Endodermal cell (in vitro differentiated cells): ENCODE results near the gene MMP15. TPM values are rescaled to one million over a fixed set of nuclear protein-coding genes. Genes with fewer than 3 reads are reported as not detected.

Source experiments
- DNase-seq: peaks from one replicate; pipeline ENCODE4 v3.0.0-alpha.2; 2017
- H3K27ac ChIP-seq: 2 replicates; pipeline ENCODE4 v1.5.1; 2013; ENCODE audit warnings: mild to moderate bottlenecking, low read depth, low read length, moderate library complexity
- H3K27me3 ChIP-seq: 2 replicates; pipeline ENCODE4 v1.6.1; 2013; ENCODE audit warnings: mild to moderate bottlenecking, low read length, moderate library complexity; ENCODE audit not compliant: insufficient read depth, control insufficient read depth, poor library complexity, severe bottlenecking
- H3K36me3 ChIP-seq: 2 replicates; pipeline ENCODE4 v1.7.0; 2013; ENCODE audit warnings: mild to moderate bottlenecking, low read length, moderate library complexity; ENCODE audit not compliant: control insufficient read depth, insufficient read depth
- H3K4me1 ChIP-seq: one replicate; pipeline ENCODE4 v1.7.0; 2013; ENCODE audit warnings: low read length; ENCODE audit not compliant: control insufficient read depth, insufficient read depth
- H3K4me3 ChIP-seq: 2 replicates; pipeline ENCODE4 v1.5.1; 2013; ENCODE audit warnings: mild to moderate bottlenecking, low read length, moderate library complexity
- H3K9ac ChIP-seq: 2 replicates; pipeline ENCODE4 v1.6.1; 2013; ENCODE audit warnings: mild to moderate bottlenecking, low read length, moderate library complexity; ENCODE audit not compliant: poor library complexity, severe bottlenecking; ENCODE audit errors: extremely low read depth
- H3K9me3 ChIP-seq: 2 replicates; pipeline ENCODE4 v1.6.1; 2013; ENCODE audit warnings: mild to moderate bottlenecking, low read length, moderate library complexity; ENCODE audit not compliant: control insufficient read depth
- H3K27ac Mint-ChIP-seq: 2 replicates; pipeline ENCODE4 v1.8.0; 2020; ENCODE audit warnings: mixed read lengths
- H3K27me3 Mint-ChIP-seq: 2 replicates; pipeline ENCODE4 v1.8.0; 2021; ENCODE audit warnings: mild to moderate bottlenecking, mixed read lengths; ENCODE audit not compliant: insufficient read depth
- H3K36me3 Mint-ChIP-seq: 2 replicates; pipeline ENCODE4 v1.8.0; 2020; ENCODE audit warnings: low read depth, mixed read lengths
- H3K4me1 Mint-ChIP-seq: 2 replicates; pipeline ENCODE4 v1.8.0; 2020; ENCODE audit warnings: mixed read lengths
- H3K4me3 Mint-ChIP-seq: 2 replicates; pipeline ENCODE4 v1.8.0; 2020; ENCODE audit warnings: mild to moderate bottlenecking, moderate library complexity, mixed read lengths
- H3K9me3 Mint-ChIP-seq: 2 replicates; pipeline ENCODE4 v1.8.0; 2020; ENCODE audit warnings: mild to moderate bottlenecking, mixed read lengths
- WGBS, 2 experiments: methylation state at CpG; one replicate each; pipeline versions ENCODE4 v1.1.5 to v1.1.7; 2013; ENCODE audit warnings: missing lambda C conversion rate in 2 of 2, mixed read lengths in 1 of 2; ENCODE audit not compliant: insufficient coverage in 1 of 2, insufficient read length in 1 of 2; 5-methylcytosine and 5-hydroxymethylcytosine counted together
- total RNA-seq, 2 donors: library from RNA; stranded (reverse); fragmentation: NEBNext Ultra II Directional in 1 of 2; extraction: Animal tissue kit (Norgen Biotek cat#: 25700) in 1 of 2; gene quantifications; 2 replicates in 1 of 2; 3 replicates in 1 of 2; pipeline ENCODE4 v1.2.1, GENCODE V29; 2021
- TF ChIP-seq, protein P1 (sequence below): fragments of 200-600 bp; sonication (generic); conservative IDR thresholded peaks from 2 replicates; pipeline ENCODE4 v1.5.0; 2021; ENCODE audit warnings: antibody characterized with exemption, mild to moderate bottlenecking

The MMP15 gene
- total RNA-seq, 2 donors from 2014 or later = 99.8 to 105 TPM

DNA sequence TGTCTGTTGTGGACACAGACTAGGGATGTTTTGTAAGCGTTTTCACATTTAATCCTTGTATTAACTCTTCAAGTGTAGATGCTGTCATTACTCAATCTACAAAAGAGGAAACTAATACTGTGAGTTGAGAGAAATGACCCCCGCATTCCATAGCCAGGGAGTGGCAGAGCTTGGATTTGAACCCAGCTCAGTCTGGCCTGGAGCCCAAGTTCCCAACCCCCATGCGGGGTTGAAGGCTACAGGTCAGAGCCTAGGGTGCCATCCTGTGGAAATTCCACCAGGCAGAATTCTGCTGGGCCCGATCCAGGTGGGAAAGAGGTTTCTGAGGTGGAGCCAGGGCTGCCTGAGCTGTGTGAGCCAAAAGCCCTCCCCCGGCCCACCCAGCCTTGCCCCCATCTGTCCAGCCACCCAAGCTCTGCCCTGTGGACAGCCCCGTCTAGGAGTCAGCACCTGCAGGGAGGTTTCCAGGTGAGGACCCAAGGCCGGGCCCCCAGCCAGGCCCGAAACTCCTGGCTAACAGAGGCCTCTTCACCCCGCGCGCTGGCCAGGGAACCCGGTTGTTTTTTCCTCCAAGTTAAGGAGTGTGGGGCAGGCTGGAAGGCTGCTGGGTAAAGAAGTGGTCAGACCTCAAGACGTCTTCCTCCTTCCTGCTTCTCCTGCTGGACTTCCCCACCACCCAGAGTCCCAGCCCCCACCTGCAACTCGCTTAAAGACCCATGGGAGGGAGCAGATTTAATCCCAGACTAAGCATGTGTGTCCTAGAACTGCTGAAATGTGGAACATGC, 5.7 kb downstream of the MMP15 start:
- Histone ChIP-seq H3K27me3 (no peaks in the 10 kb centered on the region), H3K36me3 (peaks cover 12% of the 10 kb centered on the region), H3K9ac (no peak overlapping the region), H3K4me1 (peaks cover 21% of the 10 kb centered on the region), H3K27ac (no peak overlapping the region), H3K9me3 (no peaks in the 10 kb centered on the region), H3K4me3 (no peak overlapping the region)
- TF ChIP-seq, protein P1, sequence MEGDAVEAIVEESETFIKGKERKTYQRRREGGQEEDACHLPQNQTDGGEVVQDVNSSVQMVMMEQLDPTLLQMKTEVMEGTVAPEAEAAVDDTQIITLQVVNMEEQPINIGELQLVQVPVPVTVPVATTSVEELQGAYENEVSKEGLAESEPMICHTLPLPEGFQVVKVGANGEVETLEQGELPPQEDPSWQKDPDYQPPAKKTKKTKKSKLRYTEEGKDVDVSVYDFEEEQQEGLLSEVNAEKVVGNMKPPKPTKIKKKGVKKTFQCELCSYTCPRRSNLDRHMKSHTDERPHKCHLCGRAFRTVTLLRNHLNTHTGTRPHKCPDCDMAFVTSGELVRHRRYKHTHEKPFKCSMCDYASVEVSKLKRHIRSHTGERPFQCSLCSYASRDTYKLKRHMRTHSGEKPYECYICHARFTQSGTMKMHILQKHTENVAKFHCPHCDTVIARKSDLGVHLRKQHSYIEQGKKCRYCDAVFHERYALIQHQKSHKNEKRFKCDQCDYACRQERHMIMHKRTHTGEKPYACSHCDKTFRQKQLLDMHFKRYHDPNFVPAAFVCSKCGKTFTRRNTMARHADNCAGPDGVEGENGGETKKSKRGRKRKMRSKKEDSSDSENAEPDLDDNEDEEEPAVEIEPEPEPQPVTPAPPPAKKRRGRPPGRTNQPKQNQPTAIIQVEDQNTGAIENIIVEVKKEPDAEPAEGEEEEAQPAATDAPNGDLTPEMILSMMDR = no peak
- Mint-ChIP-seq H3K9me3 (no peaks in the 10 kb centered on the region), H3K36me3 (peaks cover 9% of the 10 kb centered on the region), H3K4me3 (no peak overlapping the region), H3K27me3 (no peaks in the 10 kb centered on the region), H3K27ac (peak overlapping the region; percentile 60), H3K4me1 (peaks cover 41% of the 10 kb centered on the region)
- DNase-seq = no peak
- WGBS, 2 experiments = 79 to 96% methylated on average over 7 to 14 of the region's 14 CpGs

DNA sequence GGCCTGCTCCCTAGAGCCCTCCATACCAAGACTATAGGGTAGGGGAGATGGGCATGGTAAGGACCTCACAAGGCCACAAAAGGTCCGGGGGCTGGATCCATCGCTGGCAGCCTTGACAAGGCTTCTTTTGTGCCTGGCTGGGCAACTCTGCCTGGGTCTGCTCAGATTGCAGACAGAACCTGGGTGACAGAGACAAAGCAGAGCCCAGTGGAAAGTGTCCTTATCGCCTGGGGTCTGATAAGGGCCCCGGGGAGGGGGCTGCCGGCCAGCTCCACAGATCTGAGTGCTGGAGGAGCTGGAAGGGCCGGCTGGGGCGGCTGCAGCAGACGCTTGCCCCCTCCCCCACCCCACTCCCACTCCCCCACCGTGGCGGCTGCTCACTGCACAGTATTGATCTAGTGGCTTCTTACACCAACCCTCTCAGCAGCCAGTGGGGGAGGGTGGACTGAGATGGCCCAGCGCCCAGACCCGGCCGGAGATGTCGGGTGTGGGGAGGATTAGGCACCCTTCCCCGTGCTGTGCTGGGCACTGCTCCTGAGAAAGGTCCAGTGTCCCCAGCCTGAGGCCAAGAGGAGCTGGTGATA, 7.2 kb downstream of the MMP15 start:
- H3K9me3 Mint-ChIP-seq = no peaks in the 10 kb centered on the region
- WGBS, 2 experiments = 62 to 91% methylated on average over 7 to 13 of the region's 15 CpGs
- Histone ChIP-seq H3K9ac (no peak overlapping the region), H3K4me1 (peaks cover 21% of the 10 kb centered on the region), H3K36me3 (peaks cover 24% of the 10 kb centered on the region), H3K27me3 (no peaks in the 10 kb centered on the region), H3K9me3 (no peaks in the 10 kb centered on the region), H3K4me3 (no peak overlapping the region), H3K27ac (peak overlapping the region; percentile 69)
- no peak overlapping the region for H3K4me3 Mint-ChIP-seq
- peak overlapping the region; percentile 44 for H3K27ac Mint-ChIP-seq
- H3K4me1 Mint-ChIP-seq = peaks cover 40% of the 10 kb centered on the region
- TF ChIP-seq, protein P1 = no peak
- H3K27me3 Mint-ChIP-seq = no peaks in the 10 kb centered on the region
- DNase-seq = no peak
- H3K36me3 Mint-ChIP-seq = peaks cover 25% of the 10 kb centered on the region

GRCh38 chr16:58034128-58034685, 8.7 kb downstream of the MMP15 start:
- TF ChIP-seq, protein P1 = no peak
- H3K4me3 Mint-ChIP-seq = no peak overlapping the region
- peaks cover 9% of the 10 kb centered on the region for H3K4me1 ChIP-seq

More at GRCh38 chr16:58034128-58034685, 8.7 kb downstream of the MMP15 start:
- H3K9me3 Mint-ChIP-seq = no peaks in the 10 kb centered on the region
- DNase-seq = no peak
- H3K27me3 Mint-ChIP-seq = no peaks in the 10 kb centered on the region
- peaks cover 39% of the 10 kb centered on the region for H3K36me3 Mint-ChIP-seq
- no peaks in the 10 kb centered on the region for H3K27me3 ChIP-seq
- H3K27ac ChIP-seq = no peak overlapping the region
- H3K9ac ChIP-seq = no peak overlapping the region
- peaks cover 32% of the 10 kb centered on the region for H3K36me3 ChIP-seq
- 92 to 95% methylated on average over 11 to 14 of the region's 14 CpGs for WGBS, 2 experiments
- H3K27ac Mint-ChIP-seq = peak overlapping the region; percentile 66
- H3K4me1 Mint-ChIP-seq = peaks cover 26% of the 10 kb centered on the region
- H3K9me3 ChIP-seq = no peaks in the 10 kb centered on the region
- H3K4me3 ChIP-seq = no peak overlapping the region
